HEK293 (cell line): Measurements from ENCODE around the gene KLF7.

Experiments
- CTCF ChIA-PET: fragments of 350-600 bp; formaldehyde crosslinking; extraction: SDS; loops from one replicate; lab custom pipeline; 2021; ENCODE audit warnings: antibody characterized with exemption; lab: Yijun Ruan, JAX
- POLR2A ChIA-PET: fragments of 300-600 bp; formaldehyde crosslinking; extraction: SDS; loops from one replicate; lab custom pipeline; 2020; ENCODE audit warnings: antibody characterized with exemption, inconsistent platforms; lab: Yijun Ruan, JAX
- H3K27ac ChIP-seq: fragments of 200-500 bp; sonication (Bioruptor generic); 2 replicates; pipeline ENCODE4 v1.5.1; 2014; ENCODE audit warnings: low read depth, low read length, control low read depth, inconsistent platforms; ENCODE audit errors: extremely low read depth
- H3K36me3 ChIP-seq, 2 experiments: fragments of 200-500 bp in 1 of 2; sonication (Bioruptor generic) in 1 of 2; 1 replicate in 1 of 2; 2 replicates in 1 of 2; pipeline ENCODE4 v1.5.1; 2014 to 2017; ENCODE audit warnings: inconsistent platforms in 2 of 2, low read length in 2 of 2; ENCODE audit not compliant: control insufficient read depth in 2 of 2, insufficient read depth in 1 of 2
- H3K4me1 ChIP-seq: fragments of 200-500 bp; sonication (Bioruptor generic); 2 replicates; pipeline ENCODE4 v1.5.1; 2014; ENCODE audit warnings: mild to moderate bottlenecking, low read length, inconsistent platforms; ENCODE audit not compliant: control insufficient read depth, insufficient read depth
- H3K4me3 ChIP-seq: 2 replicates; pipeline ENCODE4 v1.5.1; 2011; ENCODE audit warnings: low read depth, mild to moderate bottlenecking, control low read depth, low read length, moderate library complexity
- H3K9me3 ChIP-seq: fragments of 200-500 bp; sonication (Bioruptor generic); 2 replicates; pipeline ENCODE4 v1.5.1; 2014; ENCODE audit warnings: low read depth, low read length, inconsistent platforms; ENCODE audit not compliant: control insufficient read depth, insufficient read depth
- BCL6B ChIP-seq: fragments of 450-650 bp; formaldehyde crosslinking; IDR thresholded peaks from 2 replicates; pipeline ENCODE4 v1.5.1; 2017; ENCODE audit warnings: missing biosample characterization, missing genetic modification characterization
- FEZF1 ChIP-seq: fragments of 450-650 bp; formaldehyde crosslinking; IDR thresholded peaks from 2 replicates; pipeline ENCODE4 v1.5.1; 2016; ENCODE audit warnings: missing biosample characterization, missing genetic modification characterization
- GLIS2 ChIP-seq: fragments of 450-650 bp; formaldehyde crosslinking; IDR thresholded peaks from 2 replicates; pipeline ENCODE4 v1.5.1; 2016; ENCODE audit warnings: missing biosample characterization, missing genetic modification characterization
- HIC1 ChIP-seq: fragments of 450-650 bp; formaldehyde crosslinking; IDR thresholded peaks from 2 replicates; pipeline ENCODE4 v1.5.1; 2016; ENCODE audit warnings: missing biosample characterization, missing genetic modification characterization
- HOXA7 ChIP-seq: sonication (generic); formaldehyde crosslinking; IDR thresholded peaks from 2 replicates; pipeline ENCODE4 v1.8.1; 2022; ENCODE audit warnings: missing genetic modification reagents, borderline replicate concordance
- KLF1 ChIP-seq: fragments of 450-650 bp; formaldehyde crosslinking; IDR thresholded peaks from 2 replicates; pipeline ENCODE4 v1.5.1; 2016; ENCODE audit warnings: missing biosample characterization, missing genetic modification characterization
- OSR2 ChIP-seq: fragments of 450-650 bp; formaldehyde crosslinking; IDR thresholded peaks from 2 replicates; pipeline ENCODE4 v1.5.1; 2016; ENCODE audit warnings: missing biosample characterization, missing genetic modification characterization
- SCRT2 ChIP-seq: fragments of 450-650 bp; formaldehyde crosslinking; IDR thresholded peaks from 2 replicates; pipeline ENCODE4 v1.5.1; 2016; ENCODE audit warnings: missing biosample characterization, missing genetic modification characterization
- TSHZ1 ChIP-seq: fragments of 450-650 bp; formaldehyde crosslinking; IDR thresholded peaks from 2 replicates; pipeline ENCODE4 v1.5.1; 2016; ENCODE audit warnings: missing biosample characterization, missing genetic modification characterization, borderline replicate concordance
- WT1 ChIP-seq: fragments of 450-650 bp; formaldehyde crosslinking; IDR thresholded peaks from 2 replicates; pipeline ENCODE4 v1.5.1; 2016; ENCODE audit warnings: missing biosample characterization, missing genetic modification characterization
- ZBTB17 ChIP-seq: fragments of 450-650 bp; formaldehyde crosslinking; IDR thresholded peaks from 2 replicates; pipeline ENCODE4 v1.5.1; 2016; ENCODE audit warnings: missing biosample characterization, missing genetic modification characterization
- ZNF16 ChIP-seq: fragments of 450-650 bp; formaldehyde crosslinking; IDR thresholded peaks from 2 replicates; pipeline ENCODE4 v1.5.1; 2016; ENCODE audit warnings: low read depth, missing biosample characterization, missing genetic modification characterization
- ZNF202 ChIP-seq: fragments of 450-650 bp; formaldehyde crosslinking; IDR thresholded peaks from 2 replicates; pipeline ENCODE4 v1.5.1; 2016; ENCODE audit warnings: missing biosample characterization, missing genetic modification characterization, borderline replicate concordance
- ZNF214 ChIP-seq: fragments of 450-650 bp; formaldehyde crosslinking; IDR thresholded peaks from 2 replicates; pipeline ENCODE4 v1.5.1; 2017; ENCODE audit warnings: missing biosample characterization, mild to moderate bottlenecking, missing genetic modification characterization, borderline replicate concordance
- ZNF223 ChIP-seq: fragments of 450-650 bp; formaldehyde crosslinking; IDR thresholded peaks from 2 replicates; pipeline ENCODE4 v1.5.1; 2016; ENCODE audit warnings: missing biosample characterization, missing genetic modification characterization
- ZNF248 ChIP-seq: fragments of 450-650 bp; formaldehyde crosslinking; IDR thresholded peaks from 2 replicates; pipeline ENCODE4 v1.5.1; 2017; ENCODE audit warnings: missing biosample characterization, missing genetic modification characterization
- ZNF311 ChIP-seq: fragments of 450-650 bp; formaldehyde crosslinking; IDR thresholded peaks from 2 replicates; pipeline ENCODE4 v1.5.1; 2017; ENCODE audit warnings: missing biosample characterization, missing genetic modification characterization, borderline replicate concordance
- ZNF514 ChIP-seq: fragments of 450-650 bp; formaldehyde crosslinking; IDR thresholded peaks from 2 replicates; pipeline ENCODE4 v1.5.1; 2016; ENCODE audit warnings: missing biosample characterization, missing genetic modification characterization
- ZNF544 ChIP-seq: fragments of 450-650 bp; formaldehyde crosslinking; IDR thresholded peaks from 2 replicates; pipeline ENCODE4 v1.5.0; 2017; ENCODE audit warnings: missing biosample characterization, missing genetic modification characterization
- ZNF560 ChIP-seq: fragments of 450-650 bp; formaldehyde crosslinking; IDR thresholded peaks from 2 replicates; pipeline ENCODE4 v1.5.1; 2017; ENCODE audit warnings: missing biosample characterization, missing genetic modification characterization, borderline replicate concordance
- ZNF629 ChIP-seq: fragments of 450-650 bp; formaldehyde crosslinking; IDR thresholded peaks from 2 replicates; pipeline ENCODE4 v1.5.1; 2017; ENCODE audit warnings: missing biosample characterization, missing genetic modification characterization
- ZNF768 ChIP-seq: fragments of 450-650 bp; formaldehyde crosslinking; IDR thresholded peaks from 2 replicates; pipeline ENCODE4 v1.5.1; 2018; ENCODE audit warnings: missing biosample characterization, mild to moderate bottlenecking, missing genetic modification characterization
- TF ChIP-seq, protein P1 (sequence below): fragments of 450-650 bp; formaldehyde crosslinking; IDR thresholded peaks from 2 replicates; pipeline ENCODE4 v1.5.1; 2016; ENCODE audit warnings: missing biosample characterization, missing genetic modification characterization
- TF ChIP-seq, protein P2 (sequence below): fragments of 450-650 bp; formaldehyde crosslinking; IDR thresholded peaks from 2 replicates; pipeline ENCODE4 v1.5.1; 2016; ENCODE audit warnings: missing biosample characterization, missing genetic modification characterization
- TF ChIP-seq, protein P3 (sequence below): fragments of 450-650 bp; formaldehyde crosslinking; IDR thresholded peaks from 2 replicates; pipeline ENCODE4 v1.5.1; 2016; ENCODE audit warnings: missing biosample characterization, missing genetic modification characterization

KLF7 gene

GRCh38 chr2:207183506-207183905, 17.8 kb upstream of the KLF7 start:
- no peaks in the 10 kb centered on the region for H3K9me3 ChIP-seq
- ChIA-PET POLR2A (no interaction called here), CTCF (no interaction called here)
- no peaks in the 10 kb centered on the region for H3K36me3 ChIP-seq
- H3K4me1 ChIP-seq: 0 out of 2 replicates have a peak, but pooled peaks cover 2% of the 10 kb centered on the region
- no peak overlapping the region for H3K4me3 ChIP-seq
- no peak overlapping the region for H3K27ac ChIP-seq
- TF ChIP-seq, protein P1, sequence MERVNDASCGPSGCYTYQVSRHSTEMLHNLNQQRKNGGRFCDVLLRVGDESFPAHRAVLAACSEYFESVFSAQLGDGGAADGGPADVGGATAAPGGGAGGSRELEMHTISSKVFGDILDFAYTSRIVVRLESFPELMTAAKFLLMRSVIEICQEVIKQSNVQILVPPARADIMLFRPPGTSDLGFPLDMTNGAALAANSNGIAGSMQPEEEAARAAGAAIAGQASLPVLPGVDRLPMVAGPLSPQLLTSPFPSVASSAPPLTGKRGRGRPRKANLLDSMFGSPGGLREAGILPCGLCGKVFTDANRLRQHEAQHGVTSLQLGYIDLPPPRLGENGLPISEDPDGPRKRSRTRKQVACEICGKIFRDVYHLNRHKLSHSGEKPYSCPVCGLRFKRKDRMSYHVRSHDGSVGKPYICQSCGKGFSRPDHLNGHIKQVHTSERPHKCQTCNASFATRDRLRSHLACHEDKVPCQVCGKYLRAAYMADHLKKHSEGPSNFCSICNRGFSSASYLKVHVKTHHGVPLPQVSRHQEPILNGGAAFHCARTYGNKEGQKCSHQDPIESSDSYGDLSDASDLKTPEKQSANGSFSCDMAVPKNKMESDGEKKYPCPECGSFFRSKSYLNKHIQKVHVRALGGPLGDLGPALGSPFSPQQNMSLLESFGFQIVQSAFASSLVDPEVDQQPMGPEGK (tag by site-specific recombination): no peak
- TF ChIP-seq ZNF202 (no peak), TSHZ1 (tag by site-specific recombination) (no peak), ZBTB17 (tag by site-specific recombination) (no peak), ZNF514 (tag by site-specific recombination) (no peak), BCL6B (tag by site-specific recombination) (no peak), SCRT2 (tag by site-specific recombination) (no peak)

DNA sequence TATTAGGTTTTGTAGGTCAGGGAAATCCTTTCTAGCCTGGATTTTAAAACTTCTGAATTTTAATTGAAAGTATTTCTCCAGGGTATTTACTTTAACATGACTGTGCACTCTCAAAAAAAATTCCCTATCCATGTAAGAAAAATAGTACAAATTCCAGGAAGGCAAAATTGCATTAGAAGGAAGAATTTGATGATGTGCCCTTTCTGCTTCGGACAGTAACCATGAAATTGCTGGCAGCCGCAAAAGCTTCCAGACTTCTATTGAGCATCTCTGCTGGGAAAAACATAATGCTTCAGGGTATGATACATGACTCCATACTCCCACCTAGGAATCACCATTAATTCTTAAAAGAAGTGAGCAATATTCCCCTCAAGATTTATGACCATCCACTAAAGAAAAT, 17.2 kb upstream of the KLF7 start:
- no peak overlapping the region for H3K4me3 ChIP-seq
- POLR2A ChIA-PET: no interaction called here
- H3K9me3 ChIP-seq: no peaks in the 10 kb centered on the region
- H3K36me3 ChIP-seq: no peaks in the 10 kb centered on the region
- 0 out of 2 replicates have a peak, but pooled peaks cover 2% of the 10 kb centered on the region for H3K4me1 ChIP-seq
- H3K27ac ChIP-seq: no peak overlapping the region
- CTCF ChIA-PET: interaction anchor here (0.7 kb wide), 1 partner anchor 55 kb away, joined by 3 read pairs; no protein-coding TSS in a partner anchor
- TF ChIP-seq ZNF544 (tag by site-specific recombination): no peak
- TF ChIP-seq HOXA7 (CRISPR knock-in tag): no peak
- no peak for TF ChIP-seq WT1 (tag by site-specific recombination)
- no peak for TF ChIP-seq ZNF629 (tag by site-specific recombination)
- TF ChIP-seq ZNF560 (tag by site-specific recombination): no peak
- TF ChIP-seq ZNF223 (tag by site-specific recombination): no peak
- no peak for TF ChIP-seq ZNF768
- no peak for TF ChIP-seq KLF1 (tag by site-specific recombination)
- no peak for TF ChIP-seq ZNF214 (tag by site-specific recombination)
- TF ChIP-seq, protein P2, sequence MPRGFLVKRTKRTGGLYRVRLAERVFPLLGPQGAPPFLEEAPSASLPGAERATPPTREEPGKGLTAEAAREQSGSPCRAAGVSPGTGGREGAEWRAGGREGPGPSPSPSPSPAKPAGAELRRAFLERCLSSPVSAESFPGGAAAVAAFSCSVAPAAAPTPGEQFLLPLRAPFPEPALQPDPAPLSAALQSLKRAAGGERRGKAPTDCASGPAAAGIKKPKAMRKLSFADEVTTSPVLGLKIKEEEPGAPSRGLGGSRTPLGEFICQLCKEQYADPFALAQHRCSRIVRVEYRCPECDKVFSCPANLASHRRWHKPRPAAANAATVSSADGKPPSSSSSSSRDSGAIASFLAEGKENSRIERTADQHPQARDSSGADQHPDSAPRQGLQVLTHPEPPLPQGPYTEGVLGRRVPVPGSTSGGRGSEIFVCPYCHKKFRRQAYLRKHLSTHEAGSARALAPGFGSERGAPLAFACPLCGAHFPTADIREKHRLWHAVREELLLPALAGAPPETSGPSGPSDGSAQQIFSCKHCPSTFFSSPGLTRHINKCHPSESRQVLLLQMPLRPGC (tag by site-specific recombination): no peak
- TF ChIP-seq ZNF311: no peak
- TF ChIP-seq FEZF1: no peak
- no peak for TF ChIP-seq ZNF248
- TF ChIP-seq, protein P3, sequence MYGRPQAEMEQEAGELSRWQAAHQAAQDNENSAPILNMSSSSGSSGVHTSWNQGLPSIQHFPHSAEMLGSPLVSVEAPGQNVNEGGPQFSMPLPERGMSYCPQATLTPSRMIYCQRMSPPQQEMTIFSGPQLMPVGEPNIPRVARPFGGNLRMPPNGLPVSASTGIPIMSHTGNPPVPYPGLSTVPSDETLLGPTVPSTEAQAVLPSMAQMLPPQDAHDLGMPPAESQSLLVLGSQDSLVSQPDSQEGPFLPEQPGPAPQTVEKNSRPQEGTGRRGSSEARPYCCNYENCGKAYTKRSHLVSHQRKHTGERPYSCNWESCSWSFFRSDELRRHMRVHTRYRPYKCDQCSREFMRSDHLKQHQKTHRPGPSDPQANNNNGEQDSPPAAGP (tag by site-specific recombination): no peak
- no peak for TF ChIP-seq GLIS2 (tag by site-specific recombination)
- TF ChIP-seq ZNF16 (tag by site-specific recombination): no peak
- TF ChIP-seq HIC1 (tag by site-specific recombination): no peak
- TF ChIP-seq OSR2: no peak
